Effector memory CD4-positive, alpha-beta T cell (primary cell): ENCODE results near the gene PFKL.
"Not testable (repeated sequence)": the region's sequence is repeated elsewhere in the genome, so short reads cannot be mapped to it uniquely, and the experiment has no call there.

Experiments
- DNase-seq, 3 donors: peaks; one replicate each; pipeline ENCODE4 v3.0.0-alpha.2; 2020
- H3K27ac ChIP-seq: 2 replicates; pipeline ENCODE4 v1.7.0; 2013; ENCODE audit warnings: mild to moderate bottlenecking, low read length, moderate library complexity; ENCODE audit not compliant: insufficient read depth, poor library complexity, severe bottlenecking
- H3K27me3 ChIP-seq: replicated peaks from 2 replicates; pipeline ENCODE4 v1.7.0; 2013; ENCODE audit warnings: mild to moderate bottlenecking, low read length; ENCODE audit not compliant: insufficient read depth, control insufficient read depth, poor library complexity, severe bottlenecking
- H3K36me3 ChIP-seq: 2 replicates; pipeline ENCODE4 v1.7.0; 2013; ENCODE audit warnings: mild to moderate bottlenecking, low read length, moderate library complexity; ENCODE audit not compliant: control insufficient read depth, insufficient read depth
- H3K4me1 ChIP-seq: 2 replicates; pipeline ENCODE4 v1.7.0; 2013; ENCODE audit warnings: low read length, mild to moderate bottlenecking; ENCODE audit not compliant: control insufficient read depth, insufficient read depth, poor library complexity, severe bottlenecking
- H3K4me3 ChIP-seq: 2 replicates; pipeline ENCODE4 v1.7.0; 2013; ENCODE audit warnings: low read length, low read depth, mild to moderate bottlenecking; ENCODE audit not compliant: insufficient read depth, poor library complexity, severe bottlenecking
- H3K9me3 ChIP-seq: 2 replicates; pipeline ENCODE4 v1.7.0; 2013; ENCODE audit warnings: mild to moderate bottlenecking, low read length, moderate library complexity; ENCODE audit not compliant: control insufficient read depth

PFKL gene

GRCh38 chr21:44354001-44354405 is 54.1 kb downstream of the PFKL start:
- no peak overlapping the region for H3K27ac ChIP-seq
- peaks cover 23% of the 10 kb centered on the region for H3K4me1 ChIP-seq
- no peak overlapping the region for H3K4me3 ChIP-seq
- DNase-seq: no peak
- H3K27me3 ChIP-seq: peaks cover 13% of the 10 kb centered on the region
- no peaks in the 10 kb centered on the region for H3K9me3 ChIP-seq
- no peaks in the 10 kb centered on the region for H3K36me3 ChIP-seq

- Histone ChIP-seq H3K9me3 (no peaks in the 10 kb centered on the region), H3K27ac (no peak overlapping the region), H3K4me1 (peaks cover 23% of the 10 kb centered on the region), H3K4me3 (no peak overlapping the region), H3K27me3 (peaks cover 10% of the 10 kb centered on the region), H3K36me3 (no peaks in the 10 kb centered on the region)
- no peak for DNase-seq
Observed at GRCh38 chr21:44354775-44355771, 55.2 kb downstream of the PFKL start.

- Histone ChIP-seq H3K4me3 (no peak overlapping the region), H3K4me1 (peaks cover 23% of the 10 kb centered on the region), H3K27ac (no peak overlapping the region), H3K9me3 (no peaks in the 10 kb centered on the region), H3K27me3 (peaks cover 5% of the 10 kb centered on the region), H3K36me3 (no peaks in the 10 kb centered on the region)
- DNase-seq: no peak
Observed at GRCh38 chr21:44356160-44356559, 56.3 kb downstream of the PFKL start.

- H3K27ac ChIP-seq: no peak overlapping the region
- DNase-seq: no peak
- peaks cover 23% of the 10 kb centered on the region for H3K4me1 ChIP-seq
- H3K36me3 ChIP-seq: no peaks in the 10 kb centered on the region
- H3K9me3 ChIP-seq: no peaks in the 10 kb centered on the region
- no peaks in the 10 kb centered on the region for H3K27me3 ChIP-seq
- no peak overlapping the region for H3K4me3 ChIP-seq
Observed at GRCh38 chr21:44356636-44357035, 56.8 kb downstream of the PFKL start.

GRCh38 chr21:44357064-44357837 is 57.4 kb downstream of the PFKL start:
- peaks cover 23% of the 10 kb centered on the region for H3K4me1 ChIP-seq
- H3K4me3 ChIP-seq: no peak overlapping the region
- DNase-seq: no peak
- no peaks in the 10 kb centered on the region for H3K9me3 ChIP-seq
- H3K27me3 ChIP-seq: no peaks in the 10 kb centered on the region
- H3K36me3 ChIP-seq: no peaks in the 10 kb centered on the region
- H3K27ac ChIP-seq: no peak overlapping the region

- H3K9me3 ChIP-seq: no peaks in the 10 kb centered on the region
- no peaks in the 10 kb centered on the region for H3K27me3 ChIP-seq
- no peaks in the 10 kb centered on the region for H3K36me3 ChIP-seq
- H3K27ac ChIP-seq: no peak overlapping the region
- no peak overlapping the region for H3K4me3 ChIP-seq
- DNase-seq: no peak
- H3K4me1 ChIP-seq: peaks cover 8% of the 10 kb centered on the region
Observed at GRCh38 chr21:44359396-44359795, 59.5 kb downstream of the PFKL start.

GRCh38 chr21:44360159-44360558 is 60.3 kb downstream of the PFKL start:
- H3K9me3 ChIP-seq: no peaks in the 10 kb centered on the region
- no peaks in the 10 kb centered on the region for H3K36me3 ChIP-seq
- no peak overlapping the region for H3K4me3 ChIP-seq
- H3K27me3 ChIP-seq: no peaks in the 10 kb centered on the region
- H3K27ac ChIP-seq: no peak overlapping the region
- H3K4me1 ChIP-seq: peaks cover 4% of the 10 kb centered on the region
- DNase-seq: no peak

GRCh38 chr21:44361903-44362302 is 62.0 kb downstream of the PFKL start:
- not testable (repeated sequence) for H3K36me3 ChIP-seq, DNase-seq, H3K4me3 ChIP-seq, H3K27ac ChIP-seq, H3K9me3 ChIP-seq, H3K27me3 ChIP-seq, H3K4me1 ChIP-seq

- Histone ChIP-seq H3K4me3 (no peak overlapping the region), H3K36me3 (no peaks in the 10 kb centered on the region), H3K9me3 (no peaks in the 10 kb centered on the region), H3K27ac (no peak overlapping the region), H3K4me1 (no peaks in the 10 kb centered on the region), H3K27me3 (no peaks in the 10 kb centered on the region)
- DNase-seq: no peak
Observed at GRCh38 chr21:44363278-44363677, 63.4 kb downstream of the PFKL start.
